GM12891 (cell line): ENCODE data around the gene ZNF562.

ENCODE experiments used
- PAX5 ChIP-seq: IDR thresholded peaks from 2 replicates; pipeline ENCODE4 v1.6.1; 2011; ENCODE audit warnings: low read length, moderate library complexity, mild to moderate bottlenecking; ENCODE audit not compliant: insufficient read depth, severe bottlenecking
- POLR2A ChIP-seq: IDR thresholded peaks from 2 replicates; pipeline ENCODE4 v1.6.1; 2011; ENCODE audit warnings: low read depth, low read length, control low read depth
- TAF1 ChIP-seq: IDR thresholded peaks from 2 replicates; pipeline ENCODE4 v1.6.1; 2011; ENCODE audit warnings: low read depth, low read length, control low read depth

DNA sequence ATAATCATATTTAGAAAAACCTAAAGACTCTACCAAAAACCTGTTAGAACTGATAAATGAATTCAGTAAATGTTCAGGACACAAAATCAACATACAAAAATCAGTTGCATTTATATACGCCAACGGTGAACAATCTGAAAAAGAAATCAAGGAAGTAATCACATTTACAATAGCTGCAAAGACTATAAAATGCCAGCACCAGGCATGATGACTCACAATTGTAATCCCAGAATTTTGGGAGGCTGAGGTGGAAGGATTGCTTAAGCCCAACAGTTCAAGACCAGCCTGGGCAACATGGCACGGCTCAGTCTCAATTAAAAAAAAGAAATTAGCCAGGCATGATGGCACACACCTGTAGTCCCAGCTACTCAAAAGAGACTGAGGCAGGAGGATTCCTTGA, 7.0 kb downstream of the ZNF562 start:
- no peak for TF ChIP-seq PAX5
- no peak for TF ChIP-seq POLR2A
- no peak for TF ChIP-seq TAF1
